HEK293 (cell line): ENCODE data around the gene ASIC3.
A peak's percentile ranks its signal among the peaks of the same experiment; 100 is the strongest.

Source experiments
- BCL11A ChIP-seq: fragments of 450-650 bp; formaldehyde crosslinking; IDR thresholded peaks from 2 replicates; pipeline ENCODE4 v1.5.1; 2016; ENCODE audit warnings: low read depth, missing biosample characterization, missing genetic modification characterization
- GLI2 ChIP-seq: fragments of 450-650 bp; formaldehyde crosslinking; IDR thresholded peaks from 2 replicates; pipeline ENCODE4; 2017; ENCODE audit warnings: missing biosample characterization, missing genetic modification characterization, low read depth, borderline replicate concordance
- MEIS1 ChIP-seq: sonication (generic); formaldehyde crosslinking; IDR thresholded peaks from 2 replicates; pipeline ENCODE4 v1.8.1; 2022; ENCODE audit warnings: missing genetic modification reagents, mild to moderate bottlenecking, borderline replicate concordance
- REPIN1 ChIP-seq: fragments of 450-650 bp; formaldehyde crosslinking; IDR thresholded peaks from 2 replicates; pipeline ENCODE4 v1.5.1; 2017; ENCODE audit warnings: missing biosample characterization, missing genetic modification characterization, low read depth
- SCRT1 ChIP-seq: fragments of 450-650 bp; formaldehyde crosslinking; IDR thresholded peaks from 2 replicates; pipeline ENCODE4 v1.5.1; 2016; ENCODE audit warnings: missing biosample characterization, missing genetic modification characterization, borderline replicate concordance
- SP7 ChIP-seq: fragments of 450-650 bp; formaldehyde crosslinking; IDR thresholded peaks from 2 replicates; pipeline ENCODE4 v1.5.1; 2016; ENCODE audit warnings: missing biosample characterization, missing genetic modification characterization
- ZBTB1 ChIP-seq: fragments of 450-650 bp; formaldehyde crosslinking; IDR thresholded peaks from 2 replicates; pipeline ENCODE4 v1.5.1; 2016; ENCODE audit warnings: missing biosample characterization, missing genetic modification characterization
- ZNF140 ChIP-seq: fragments of 450-650 bp; formaldehyde crosslinking; IDR thresholded peaks from 2 replicates; pipeline ENCODE4 v1.5.1; 2016; ENCODE audit warnings: missing biosample characterization, missing genetic modification characterization
- ZNF169 ChIP-seq: fragments of 450-650 bp; formaldehyde crosslinking; IDR thresholded peaks from 2 replicates; pipeline ENCODE4 v1.5.1; 2016; ENCODE audit warnings: missing biosample characterization, missing genetic modification characterization
- ZNF324 ChIP-seq: fragments of 450-650 bp; formaldehyde crosslinking; IDR thresholded peaks from 2 replicates; pipeline ENCODE4 v1.5.1; 2016; ENCODE audit warnings: missing biosample characterization, missing genetic modification characterization
- ZNF510 ChIP-seq: fragments of 450-650 bp; formaldehyde crosslinking; IDR thresholded peaks from 2 replicates; pipeline ENCODE4 v1.5.1; 2018; ENCODE audit warnings: mild to moderate bottlenecking, missing genetic modification characterization, missing biosample characterization; ENCODE audit not compliant: insufficient replicate concordance
- ZNF549 ChIP-seq: fragments of 450-650 bp; IDR thresholded peaks from 2 replicates; pipeline ENCODE4 v1.5.1; 2018; ENCODE audit warnings: missing biosample characterization, missing genetic modification characterization, mild to moderate bottlenecking, inconsistent platforms, moderate library complexity
- ZNF558 ChIP-seq: fragments of 450-650 bp; formaldehyde crosslinking; IDR thresholded peaks from 2 replicates; pipeline ENCODE4 v1.5.1; 2016; ENCODE audit warnings: missing biosample characterization, missing genetic modification characterization
- ZNF621 ChIP-seq: fragments of 450-650 bp; formaldehyde crosslinking; IDR thresholded peaks from 2 replicates; pipeline ENCODE4 v1.5.1; 2017; ENCODE audit warnings: missing biosample characterization, missing genetic modification characterization
- ZNF624 ChIP-seq: fragments of 450-650 bp; formaldehyde crosslinking; IDR thresholded peaks from 2 replicates; pipeline ENCODE4 v1.5.1; 2017; ENCODE audit warnings: missing biosample characterization, missing genetic modification characterization
- ZNF629 ChIP-seq: fragments of 450-650 bp; formaldehyde crosslinking; IDR thresholded peaks from 2 replicates; pipeline ENCODE4 v1.5.1; 2017; ENCODE audit warnings: missing biosample characterization, missing genetic modification characterization
- ZNF654 ChIP-seq: fragments of 450-650 bp; formaldehyde crosslinking; IDR thresholded peaks from 2 replicates; pipeline ENCODE4 v1.5.1; 2016; ENCODE audit warnings: low read depth, missing biosample characterization, missing genetic modification characterization
- ZNF658 ChIP-seq: fragments of 450-650 bp; formaldehyde crosslinking; IDR thresholded peaks from 2 replicates; pipeline ENCODE4; 2016; ENCODE audit warnings: missing biosample characterization, missing genetic modification characterization
- ZNF664 ChIP-seq: fragments of 450-650 bp; formaldehyde crosslinking; IDR thresholded peaks from 2 replicates; pipeline ENCODE4 v1.5.1; 2016; ENCODE audit warnings: missing biosample characterization, missing genetic modification characterization
- ZNF707 ChIP-seq: fragments of 450-650 bp; formaldehyde crosslinking; IDR thresholded peaks from 2 replicates; pipeline ENCODE4 v1.5.1; 2016; ENCODE audit warnings: missing biosample characterization, missing genetic modification characterization
- ZNF792 ChIP-seq: fragments of 450-650 bp; formaldehyde crosslinking; IDR thresholded peaks from 2 replicates; pipeline ENCODE4 v1.5.1; 2016; ENCODE audit warnings: missing biosample characterization, missing genetic modification characterization
- ZNF837 ChIP-seq: fragments of 450-650 bp; formaldehyde crosslinking; IDR thresholded peaks from 2 replicates; pipeline ENCODE4 v1.5.1; 2016; ENCODE audit warnings: missing biosample characterization, missing genetic modification characterization
- ZSCAN23 ChIP-seq: fragments of 450-650 bp; formaldehyde crosslinking; IDR thresholded peaks from 2 replicates; pipeline ENCODE4 v1.5.1; 2016; ENCODE audit warnings: missing biosample characterization, missing genetic modification characterization
- TF ChIP-seq, protein P1 (sequence below): fragments of 450-650 bp; formaldehyde crosslinking; IDR thresholded peaks from 2 replicates; pipeline ENCODE4 v1.5.1; 2017; ENCODE audit warnings: missing biosample characterization, missing genetic modification characterization
- TF ChIP-seq, protein P2 (sequence below): fragments of 450-650 bp; formaldehyde crosslinking; IDR thresholded peaks from 2 replicates; pipeline ENCODE4 v1.5.1; 2016; ENCODE audit warnings: missing biosample characterization, missing genetic modification characterization
- TF ChIP-seq, protein P3 (sequence below): fragments of 450-650 bp; formaldehyde crosslinking; IDR thresholded peaks from 2 replicates; pipeline ENCODE4 v1.5.1; 2016; ENCODE audit warnings: missing biosample characterization, missing genetic modification characterization, borderline replicate concordance
- TF ChIP-seq, protein P4 (sequence below): fragments of 450-650 bp; formaldehyde crosslinking; IDR thresholded peaks from 2 replicates; pipeline ENCODE4 v1.5.1; 2016; ENCODE audit warnings: missing biosample characterization, missing genetic modification characterization, borderline replicate concordance
- TF ChIP-seq, protein P5 (sequence below): fragments of 450-650 bp; formaldehyde crosslinking; IDR thresholded peaks from 2 replicates; pipeline ENCODE4 v1.5.1; 2016; ENCODE audit warnings: missing biosample characterization, missing genetic modification characterization
- TF ChIP-seq, protein P6 (sequence below): fragments of 450-650 bp; formaldehyde crosslinking; IDR thresholded peaks from 2 replicates; pipeline ENCODE4; 2016; ENCODE audit warnings: missing biosample characterization, missing genetic modification characterization

Gene ASIC3

DNA sequence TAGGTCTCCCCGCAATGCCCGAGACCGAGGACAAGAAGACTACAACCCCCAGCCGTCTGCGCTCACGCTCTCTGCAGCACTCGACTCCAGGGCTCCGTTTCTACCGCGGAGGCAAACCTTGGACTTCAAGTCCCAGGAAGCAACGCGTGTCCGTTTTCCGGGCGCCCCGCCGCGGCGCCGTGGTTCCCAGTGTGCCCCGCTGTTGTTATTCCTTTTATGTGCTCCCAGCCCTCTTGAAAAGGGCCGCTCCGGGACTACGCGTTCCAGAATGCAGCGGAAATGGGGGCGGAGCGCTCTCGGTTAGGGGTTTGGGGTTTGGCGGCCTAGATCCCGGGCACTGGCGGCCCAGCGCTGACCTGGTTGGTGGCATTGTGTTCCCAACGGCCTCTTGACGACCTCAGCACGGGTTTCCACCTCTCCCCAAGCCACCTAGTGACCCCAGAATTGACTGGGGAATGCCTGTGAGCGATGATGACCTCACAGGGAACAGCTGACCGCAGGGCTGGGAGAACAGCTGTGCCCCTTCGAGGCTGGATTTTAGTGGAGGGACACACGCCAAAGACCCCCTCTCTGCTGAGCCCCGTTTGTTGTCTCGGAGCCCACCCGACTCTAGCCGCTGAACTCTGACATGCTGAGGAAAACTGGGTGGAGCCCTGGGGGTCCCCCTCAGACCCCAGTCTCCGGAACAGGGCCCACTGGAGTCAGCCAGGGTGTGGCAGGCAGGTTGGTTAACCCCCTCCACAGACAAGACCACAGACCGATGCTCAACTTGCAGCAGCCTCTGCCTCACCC, 9.9 kb downstream of the ASIC3 start (continued):
- no peak for TF ChIP-seq ZNF549
- no peak for TF ChIP-seq ZNF658
- no peak for TF ChIP-seq ZNF140 (tag by site-specific recombination)
- peak; percentile 72 for TF ChIP-seq ZNF324 (tag by site-specific recombination)
- TF ChIP-seq ZNF837, result no peak
- TF ChIP-seq, protein P1, sequence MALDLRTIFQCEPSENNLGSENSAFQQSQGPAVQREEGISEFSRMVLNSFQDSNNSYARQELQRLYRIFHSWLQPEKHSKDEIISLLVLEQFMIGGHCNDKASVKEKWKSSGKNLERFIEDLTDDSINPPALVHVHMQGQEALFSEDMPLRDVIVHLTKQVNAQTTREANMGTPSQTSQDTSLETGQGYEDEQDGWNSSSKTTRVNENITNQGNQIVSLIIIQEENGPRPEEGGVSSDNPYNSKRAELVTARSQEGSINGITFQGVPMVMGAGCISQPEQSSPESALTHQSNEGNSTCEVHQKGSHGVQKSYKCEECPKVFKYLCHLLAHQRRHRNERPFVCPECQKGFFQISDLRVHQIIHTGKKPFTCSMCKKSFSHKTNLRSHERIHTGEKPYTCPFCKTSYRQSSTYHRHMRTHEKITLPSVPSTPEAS (tag by site-specific recombination), result peak; percentile 14; the same call in 1 of the 2 replicates
- peak; percentile 67 for TF ChIP-seq SP7 (tag by site-specific recombination)
- TF ChIP-seq GLI2 (tag by site-specific recombination), result no peak
- no peak for TF ChIP-seq ZNF792 (tag by site-specific recombination)
- TF ChIP-seq, protein P2, sequence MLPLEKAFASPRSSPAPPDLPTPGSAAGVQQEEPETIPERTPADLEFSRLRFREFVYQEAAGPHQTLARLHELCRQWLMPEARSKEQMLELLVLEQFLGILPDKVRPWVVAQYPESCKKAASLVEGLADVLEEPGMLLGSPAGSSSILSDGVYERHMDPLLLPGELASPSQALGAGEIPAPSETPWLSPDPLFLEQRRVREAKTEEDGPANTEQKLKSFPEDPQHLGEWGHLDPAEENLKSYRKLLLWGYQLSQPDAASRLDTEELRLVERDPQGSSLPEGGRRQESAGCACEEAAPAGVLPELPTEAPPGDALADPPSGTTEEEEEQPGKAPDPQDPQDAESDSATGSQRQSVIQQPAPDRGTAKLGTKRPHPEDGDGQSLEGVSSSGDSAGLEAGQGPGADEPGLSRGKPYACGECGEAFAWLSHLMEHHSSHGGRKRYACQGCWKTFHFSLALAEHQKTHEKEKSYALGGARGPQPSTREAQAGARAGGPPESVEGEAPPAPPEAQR (tag by site-specific recombination), result no peak
- TF ChIP-seq ZNF624 (tag by site-specific recombination), result no peak
- peak; percentile 77 for TF ChIP-seq BCL11A (tag by site-specific recombination)
- no peak for TF ChIP-seq ZNF510 (tag by site-specific recombination)
- TF ChIP-seq ZNF629 (tag by site-specific recombination), result peak; percentile 98
- no peak for TF ChIP-seq ZNF169 (tag by site-specific recombination)
- TF ChIP-seq, protein P3, sequence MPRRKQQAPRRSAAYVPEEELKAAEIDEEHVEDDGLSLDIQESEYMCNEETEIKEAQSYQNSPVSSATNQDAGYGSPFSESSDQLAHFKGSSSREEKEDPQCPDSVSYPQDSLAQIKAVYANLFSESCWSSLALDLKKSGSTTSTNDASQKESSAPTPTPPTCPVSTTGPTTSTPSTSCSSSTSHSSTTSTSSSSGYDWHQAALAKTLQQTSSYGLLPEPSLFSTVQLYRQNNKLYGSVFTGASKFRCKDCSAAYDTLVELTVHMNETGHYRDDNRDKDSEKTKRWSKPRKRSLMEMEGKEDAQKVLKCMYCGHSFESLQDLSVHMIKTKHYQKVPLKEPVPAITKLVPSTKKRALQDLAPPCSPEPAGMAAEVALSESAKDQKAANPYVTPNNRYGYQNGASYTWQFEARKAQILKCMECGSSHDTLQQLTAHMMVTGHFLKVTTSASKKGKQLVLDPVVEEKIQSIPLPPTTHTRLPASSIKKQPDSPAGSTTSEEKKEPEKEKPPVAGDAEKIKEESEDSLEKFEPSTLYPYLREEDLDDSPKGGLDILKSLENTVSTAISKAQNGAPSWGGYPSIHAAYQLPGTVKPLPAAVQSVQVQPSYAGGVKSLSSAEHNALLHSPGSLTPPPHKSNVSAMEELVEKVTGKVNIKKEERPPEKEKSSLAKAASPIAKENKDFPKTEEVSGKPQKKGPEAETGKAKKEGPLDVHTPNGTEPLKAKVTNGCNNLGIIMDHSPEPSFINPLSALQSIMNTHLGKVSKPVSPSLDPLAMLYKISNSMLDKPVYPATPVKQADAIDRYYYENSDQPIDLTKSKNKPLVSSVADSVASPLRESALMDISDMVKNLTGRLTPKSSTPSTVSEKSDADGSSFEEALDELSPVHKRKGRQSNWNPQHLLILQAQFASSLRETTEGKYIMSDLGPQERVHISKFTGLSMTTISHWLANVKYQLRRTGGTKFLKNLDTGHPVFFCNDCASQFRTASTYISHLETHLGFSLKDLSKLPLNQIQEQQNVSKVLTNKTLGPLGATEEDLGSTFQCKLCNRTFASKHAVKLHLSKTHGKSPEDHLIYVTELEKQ (tag by site-specific recombination), result no peak
- TF ChIP-seq, protein P4, sequence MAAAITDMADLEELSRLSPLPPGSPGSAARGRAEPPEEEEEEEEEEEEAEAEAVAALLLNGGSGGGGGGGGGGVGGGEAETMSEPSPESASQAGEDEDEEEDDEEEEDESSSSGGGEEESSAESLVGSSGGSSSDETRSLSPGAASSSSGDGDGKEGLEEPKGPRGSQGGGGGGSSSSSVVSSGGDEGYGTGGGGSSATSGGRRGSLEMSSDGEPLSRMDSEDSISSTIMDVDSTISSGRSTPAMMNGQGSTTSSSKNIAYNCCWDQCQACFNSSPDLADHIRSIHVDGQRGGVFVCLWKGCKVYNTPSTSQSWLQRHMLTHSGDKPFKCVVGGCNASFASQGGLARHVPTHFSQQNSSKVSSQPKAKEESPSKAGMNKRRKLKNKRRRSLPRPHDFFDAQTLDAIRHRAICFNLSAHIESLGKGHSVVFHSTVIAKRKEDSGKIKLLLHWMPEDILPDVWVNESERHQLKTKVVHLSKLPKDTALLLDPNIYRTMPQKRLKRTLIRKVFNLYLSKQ (tag by site-specific recombination), result no peak
- no peak for TF ChIP-seq MEIS1
- no peak for TF ChIP-seq ZNF558 (tag by site-specific recombination)
- no peak for TF ChIP-seq ZNF707 (tag by site-specific recombination)
- TF ChIP-seq ZNF664 (tag by site-specific recombination), result no peak
- TF ChIP-seq, protein P5, sequence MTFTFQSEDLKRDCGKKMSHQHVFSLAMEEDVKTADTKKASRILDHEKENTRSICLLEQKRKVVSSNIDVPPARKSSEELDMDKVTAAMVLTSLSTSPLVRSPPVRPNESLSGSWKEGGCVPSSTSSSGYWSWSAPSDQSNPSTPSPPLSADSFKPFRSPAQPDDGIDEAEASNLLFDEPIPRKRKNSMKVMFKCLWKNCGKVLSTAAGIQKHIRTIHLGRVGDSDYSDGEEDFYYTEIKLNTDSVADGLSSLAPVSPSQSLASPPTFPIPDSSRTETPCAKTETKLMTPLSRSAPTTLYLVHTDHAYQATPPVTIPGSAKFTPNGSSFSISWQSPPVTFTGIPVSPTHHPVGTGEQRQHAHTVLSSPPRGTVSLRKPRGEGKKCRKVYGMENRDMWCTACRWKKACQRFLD (tag by site-specific recombination), result no peak
- no peak for TF ChIP-seq ZNF621
- TF ChIP-seq, protein P6, sequence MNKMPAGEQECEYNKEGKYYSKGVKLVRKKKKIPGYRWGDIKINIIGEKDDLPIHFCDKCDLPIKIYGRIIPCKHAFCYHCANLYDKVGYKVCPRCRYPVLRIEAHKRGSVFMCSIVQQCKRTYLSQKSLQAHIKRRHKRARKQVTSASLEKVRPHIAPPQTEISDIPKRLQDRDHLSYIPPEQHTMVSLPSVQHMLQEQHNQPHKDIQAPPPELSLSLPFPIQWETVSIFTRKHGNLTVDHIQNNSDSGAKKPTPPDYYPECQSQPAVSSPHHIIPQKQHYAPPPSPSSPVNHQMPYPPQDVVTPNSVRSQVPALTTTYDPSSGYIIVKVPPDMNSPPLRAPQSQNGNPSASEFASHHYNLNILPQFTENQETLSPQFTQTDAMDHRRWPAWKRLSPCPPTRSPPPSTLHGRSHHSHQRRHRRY (tag by site-specific recombination), result no peak
- no peak for TF ChIP-seq ZSCAN23 (tag by site-specific recombination)
- no peak for TF ChIP-seq ZNF654 (tag by site-specific recombination)
- TF ChIP-seq REPIN1, result no peak
- no peak for TF ChIP-seq ZBTB1 (tag by site-specific recombination)
- no peak for TF ChIP-seq SCRT1
